Activated CD4-positive, alpha-beta T cell treated with anti-CD3 and anti-CD28 coated beads, Interleukin-2, amount 50 U/mL, for 24 hours (primary cell): ENCODE results near the gene LPP.

Experiments used
- DNase-seq, 2 donors: peaks; one replicate each; pipeline ENCODE4 v3.0.0-alpha.2; 2020; ENCODE audit warnings: low read depth in 1 of 2, low spot score in 1 of 2

LPP gene

GRCh38 chr3:188468196-188468595, 314.2 kb downstream of the LPP start:
- DNase-seq: no peak

GRCh38 chr3:188468662-188469061, 314.7 kb downstream of the LPP start:
- no peak for DNase-seq

- no peak for DNase-seq
Measured at GRCh38 chr3:188469228-188469885, 315.4 kb downstream of the LPP start.

- no peak for DNase-seq
Measured at GRCh38 chr3:188470508-188471130, 316.7 kb downstream of the LPP start.

GRCh38 chr3:188471723-188472122, 317.8 kb downstream of the LPP start:
- DNase-seq: no peak

- DNase-seq: no peak
Measured at GRCh38 chr3:188472336-188472735, 318.4 kb downstream of the LPP start.

- no peak for DNase-seq
Measured at GRCh38 chr3:188473045-188473444, 319.1 kb downstream of the LPP start.

- DNase-seq: no peak
Measured at GRCh38 chr3:188473591-188474288, 319.8 kb downstream of the LPP start.

- no peak for DNase-seq
Measured at GRCh38 chr3:188476935-188477334, 323.0 kb downstream of the LPP start.

- no peak for DNase-seq
Measured at GRCh38 chr3:188480011-188480410, 326.1 kb downstream of the LPP start.

GRCh38 chr3:188482929-188483328, 329.0 kb downstream of the LPP start:
- DNase-seq: no peak

GRCh38 chr3:188486126-188486525, 332.2 kb downstream of the LPP start:
- DNase-seq: no peak

- DNase-seq: no peak
Measured at GRCh38 chr3:188486952-188487351, 333.0 kb downstream of the LPP start.

- no peak for DNase-seq
Measured at GRCh38 chr3:188487652-188488051, 333.7 kb downstream of the LPP start.

- no peak for DNase-seq
Measured at GRCh38 chr3:188488801-188489200, 334.8 kb downstream of the LPP start.

GRCh38 chr3:188489639-188490405, 335.9 kb downstream of the LPP start:
- no peak for DNase-seq

- DNase-seq: no peak
Measured at GRCh38 chr3:188490416-188490815, 336.5 kb downstream of the LPP start.

- DNase-seq: no peak
Measured at GRCh38 chr3:188491276-188491687, 337.3 kb downstream of the LPP start.

- DNase-seq: no peak
Measured at GRCh38 chr3:188496390-188496789, 342.4 kb downstream of the LPP start.

- no peak for DNase-seq
Measured at GRCh38 chr3:188497021-188497420, 343.1 kb downstream of the LPP start.

GRCh38 chr3:188503647-188504046, 349.7 kb downstream of the LPP start:
- no peak for DNase-seq

- DNase-seq: no peak
Measured at GRCh38 chr3:188505151-188505550, 351.2 kb downstream of the LPP start.
